ENCODE results near the gene MEDAG. TPM values are rescaled to one million over a fixed set of nuclear protein-coding genes. Genes with fewer than 3 reads are reported as not detected.

MEDAG gene
- polyA plus RNA-seq, 4 donors = 0.34 to 21.4 (median 1.6) TPM

GRCh38 chr13:30933354-30933670 is 27.2 kb downstream of the MEDAG start:
- Histone ChIP-seq H3K4me1 (ENCODE audit: control insufficient read depth in 3 of 3, insufficient read depth in 2 of 3, low read depth in 1 of 3, low read length in 2 of 3) (no peaks in the 10 kb centered on the region), H3K4me3 (ENCODE audit: low read depth in 1 of 3, low read length in 3 of 3) (no peak overlapping the region), H3K9me3 (ENCODE audit: control insufficient read depth in 2 of 2, insufficient read depth in 1 of 2, low read depth in 1 of 2, low read length in 1 of 2) (no peaks in the 10 kb centered on the region), H3K27ac (ENCODE audit: low read depth in 1 of 3, low read length in 2 of 3) (no peak overlapping the region), H3K36me3 (ENCODE audit: control insufficient read depth in 3 of 3, insufficient read depth in 2 of 3, low read depth in 1 of 3, low read length in 3 of 3) (no peaks in the 10 kb centered on the region), H3K27me3 (ENCODE audit: control insufficient read depth in 3 of 3, insufficient read depth in 3 of 3, low read length in 3 of 3) (peaks cover 0 to 23% (median 8%) of the 10 kb centered on the region in 3 donors)
- 78 to 87% (median 79%) methylated on average over 3 of the region's 3 CpGs for WGBS, 3 donors
- FAIRE-seq = no peak
- no peak for DNase-seq

GRCh38 chr13:30934381-30934780 is 28.3 kb downstream of the MEDAG start:
- Histone ChIP-seq H3K4me1 (ENCODE audit: control insufficient read depth in 3 of 3, insufficient read depth in 2 of 3, low read depth in 1 of 3, low read length in 2 of 3) (no peaks in the 10 kb centered on the region), H3K27me3 (ENCODE audit: control insufficient read depth in 3 of 3, insufficient read depth in 3 of 3, low read length in 3 of 3) (peaks cover 0 to 20% (median 8%) of the 10 kb centered on the region in 3 donors), H3K9me3 (ENCODE audit: control insufficient read depth in 2 of 2, insufficient read depth in 1 of 2, low read depth in 1 of 2, low read length in 1 of 2) (no peaks in the 10 kb centered on the region), H3K36me3 (ENCODE audit: control insufficient read depth in 3 of 3, insufficient read depth in 2 of 3, low read depth in 1 of 3, low read length in 3 of 3) (no peaks in the 10 kb centered on the region), H3K4me3 (ENCODE audit: low read depth in 1 of 3, low read length in 3 of 3) (no peak overlapping the region), H3K27ac (ENCODE audit: low read depth in 1 of 3, low read length in 2 of 3) (no peak overlapping the region)
- no peak for FAIRE-seq
- 59 to 67% (median 66%) methylated on average over 6 of the region's 6 CpGs for WGBS, 3 donors
- no peak for DNase-seq

GRCh38 chr13:30934803-30935202 is 28.7 kb downstream of the MEDAG start:
- Histone ChIP-seq H3K27ac (ENCODE audit: low read depth in 1 of 3, low read length in 2 of 3) (no peak overlapping the region), H3K9me3 (ENCODE audit: control insufficient read depth in 2 of 2, insufficient read depth in 1 of 2, low read depth in 1 of 2, low read length in 1 of 2) (no peaks in the 10 kb centered on the region), H3K4me1 (ENCODE audit: control insufficient read depth in 3 of 3, insufficient read depth in 2 of 3, low read depth in 1 of 3, low read length in 2 of 3) (no peaks in the 10 kb centered on the region), H3K27me3 (ENCODE audit: control insufficient read depth in 3 of 3, insufficient read depth in 3 of 3, low read length in 3 of 3) (peaks cover 0 to 19% (median 8%) of the 10 kb centered on the region in 3 donors), H3K4me3 (ENCODE audit: low read depth in 1 of 3, low read length in 3 of 3) (no peak overlapping the region), H3K36me3 (ENCODE audit: control insufficient read depth in 3 of 3, insufficient read depth in 2 of 3, low read depth in 1 of 3, low read length in 3 of 3) (no peaks in the 10 kb centered on the region)
- DNase-seq (no peak), FAIRE-seq (no peak)
- WGBS, 3 donors = 74 to 88% (median 80%) methylated on average over 3 of the region's 3 CpGs

GRCh38 chr13:30936971-30937370 is 30.9 kb downstream of the MEDAG start:
- H3K9me3 ChIP-seq (ENCODE audit: control insufficient read depth in 2 of 2, insufficient read depth in 1 of 2, low read depth in 1 of 2, low read length in 1 of 2) = no peaks in the 10 kb centered on the region
- no peaks in the 10 kb centered on the region for H3K36me3 ChIP-seq (ENCODE audit: control insufficient read depth in 3 of 3, insufficient read depth in 2 of 3, low read depth in 1 of 3, low read length in 3 of 3)
- peaks cover 0 to 17% (median 4%) of the 10 kb centered on the region in 3 donors for H3K27me3 ChIP-seq (ENCODE audit: control insufficient read depth in 3 of 3, insufficient read depth in 3 of 3, low read length in 3 of 3)
- no peaks in the 10 kb centered on the region for H3K4me1 ChIP-seq (ENCODE audit: control insufficient read depth in 3 of 3, insufficient read depth in 2 of 3, low read depth in 1 of 3, low read length in 2 of 3)
- H3K27ac ChIP-seq (ENCODE audit: low read depth in 1 of 3, low read length in 2 of 3) = no peak overlapping the region
- DNase-seq (peak in 1 of 2 donors; percentile 7), FAIRE-seq (no peak)
- 30 to 63% (median 51%) methylated on average over 4 of the region's 4 CpGs for WGBS, 3 donors
- no peak overlapping the region for H3K4me3 ChIP-seq (ENCODE audit: low read depth in 1 of 3, low read length in 3 of 3)

GRCh38 chr13:30943881-30944280 is 37.8 kb downstream of the MEDAG start:
- DNase-seq (no peak), FAIRE-seq (no peak)

GRCh38 chr13:30957258-30957943 is 51.3 kb downstream of the MEDAG start:
- 44 to 68% (median 47%) methylated on average over 5 of the region's 5 CpGs for WGBS, 3 donors
- H3K36me3 ChIP-seq (ENCODE audit: control insufficient read depth in 3 of 3, insufficient read depth in 2 of 3, low read depth in 1 of 3, low read length in 3 of 3) = no peaks in the 10 kb centered on the region
- H3K27ac ChIP-seq (ENCODE audit: low read depth in 1 of 3, low read length in 2 of 3) = no peak overlapping the region
- H3K9me3 ChIP-seq (ENCODE audit: control insufficient read depth in 2 of 2, insufficient read depth in 1 of 2, low read depth in 1 of 2, low read length in 1 of 2) = no peaks in the 10 kb centered on the region
- H3K4me3 ChIP-seq (ENCODE audit: low read depth in 1 of 3, low read length in 3 of 3) = no peak overlapping the region
- H3K4me1 ChIP-seq (ENCODE audit: control insufficient read depth in 3 of 3, insufficient read depth in 2 of 3, low read depth in 1 of 3, low read length in 2 of 3) = no peaks in the 10 kb centered on the region
- DNase-seq (no peak), FAIRE-seq (no peak)
- peaks cover 2 to 8% (median 3%) of the 10 kb centered on the region in 3 donors for H3K27me3 ChIP-seq (ENCODE audit: control insufficient read depth in 3 of 3, insufficient read depth in 3 of 3, low read length in 3 of 3)

More at GRCh38 chr13:30943881-30944280, 37.8 kb downstream of the MEDAG start:
- Histone ChIP-seq H3K27me3 (ENCODE audit: control insufficient read depth in 3 of 3, insufficient read depth in 3 of 3, low read length in 3 of 3) (no peaks in the 10 kb centered on the region), H3K9me3 (ENCODE audit: control insufficient read depth in 2 of 2, insufficient read depth in 1 of 2, low read depth in 1 of 2, low read length in 1 of 2) (no peaks in the 10 kb centered on the region), H3K4me1 (ENCODE audit: control insufficient read depth in 3 of 3, insufficient read depth in 2 of 3, low read depth in 1 of 3, low read length in 2 of 3) (no peaks in the 10 kb centered on the region), H3K27ac (ENCODE audit: low read depth in 1 of 3, low read length in 2 of 3) (no peak overlapping the region), H3K36me3 (ENCODE audit: control insufficient read depth in 3 of 3, insufficient read depth in 2 of 3, low read depth in 1 of 3, low read length in 3 of 3) (no peaks in the 10 kb centered on the region), H3K4me3 (ENCODE audit: low read depth in 1 of 3, low read length in 3 of 3) (no peak overlapping the region)
- whole genome bisulfite sequencing, 3 donors = 76 to 87% (median 85%) methylated on average over 3 of the region's 3 CpGs

GRCh38 chr13:30959678-30960077 is 53.6 kb downstream of the MEDAG start:
- no peak overlapping the region for H3K4me3 ChIP-seq (ENCODE audit: low read depth in 1 of 3, low read length in 3 of 3)
- no peaks in the 10 kb centered on the region for H3K4me1 ChIP-seq (ENCODE audit: control insufficient read depth in 3 of 3, insufficient read depth in 2 of 3, low read depth in 1 of 3, low read length in 2 of 3)
- H3K36me3 ChIP-seq (ENCODE audit: control insufficient read depth in 3 of 3, insufficient read depth in 2 of 3, low read depth in 1 of 3, low read length in 3 of 3) = no peaks in the 10 kb centered on the region
- 60 to 80% (median 69%) methylated on average over 1 of the region's 1 CpG for WGBS, 3 donors
- peaks cover 2 to 11% (median 3%) of the 10 kb centered on the region in 3 donors for H3K27me3 ChIP-seq (ENCODE audit: control insufficient read depth in 3 of 3, insufficient read depth in 3 of 3, low read length in 3 of 3)
- H3K27ac ChIP-seq (ENCODE audit: low read depth in 1 of 3, low read length in 2 of 3) = no peak overlapping the region
- FAIRE-seq = no peak
- H3K9me3 ChIP-seq (ENCODE audit: control insufficient read depth in 2 of 2, insufficient read depth in 1 of 2, low read depth in 1 of 2, low read length in 1 of 2) = no peaks in the 10 kb centered on the region
- no peak for DNase-seq

GRCh38 chr13:30963791-30964190 is 57.7 kb downstream of the MEDAG start:
- peak in 1 of 2 donors; percentile 10 for DNase-seq

GRCh38 chr13:30965380-30965779 is 59.3 kb downstream of the MEDAG start:
- Histone ChIP-seq H3K27ac (ENCODE audit: low read depth in 1 of 3, low read length in 2 of 3) (no peak overlapping the region), H3K9me3 (ENCODE audit: control insufficient read depth in 2 of 2, insufficient read depth in 1 of 2, low read depth in 1 of 2, low read length in 1 of 2) (no peaks in the 10 kb centered on the region), H3K4me3 (ENCODE audit: low read depth in 1 of 3, low read length in 3 of 3) (no peak overlapping the region), H3K36me3 (ENCODE audit: control insufficient read depth in 3 of 3, insufficient read depth in 2 of 3, low read depth in 1 of 3, low read length in 3 of 3) (no peaks in the 10 kb centered on the region), H3K27me3 (ENCODE audit: control insufficient read depth in 3 of 3, insufficient read depth in 3 of 3, low read length in 3 of 3) (peaks cover 0 to 6% (median 2%) of the 10 kb centered on the region in 3 donors), H3K4me1 (ENCODE audit: control insufficient read depth in 3 of 3, insufficient read depth in 2 of 3, low read depth in 1 of 3, low read length in 2 of 3) (no peaks in the 10 kb centered on the region)
- DNase-seq (no peak), FAIRE-seq (no peak)
- WGBS, 3 donors = 80 to 85% (median 82%) methylated on average over 1 of the region's 1 CpG

More at GRCh38 chr13:30963791-30964190, 57.7 kb downstream of the MEDAG start:
- Histone ChIP-seq H3K9me3 (ENCODE audit: control insufficient read depth in 2 of 2, insufficient read depth in 1 of 2, low read depth in 1 of 2, low read length in 1 of 2) (no peaks in the 10 kb centered on the region), H3K4me1 (ENCODE audit: control insufficient read depth in 3 of 3, insufficient read depth in 2 of 3, low read depth in 1 of 3, low read length in 2 of 3) (no peaks in the 10 kb centered on the region), H3K27ac (ENCODE audit: low read depth in 1 of 3, low read length in 2 of 3) (no peak overlapping the region), H3K36me3 (ENCODE audit: control insufficient read depth in 3 of 3, insufficient read depth in 2 of 3, low read depth in 1 of 3, low read length in 3 of 3) (no peaks in the 10 kb centered on the region), H3K4me3 (ENCODE audit: low read depth in 1 of 3, low read length in 3 of 3) (no peak overlapping the region), H3K27me3 (ENCODE audit: control insufficient read depth in 3 of 3, insufficient read depth in 3 of 3, low read length in 3 of 3) (peaks cover 0 to 6% (median 2%) of the 10 kb centered on the region in 3 donors)
- no peak for FAIRE-seq
- 18 to 34% (median 28%) methylated on average over 5 of the region's 5 CpGs for WGBS, 3 donors

Measured in small intestine (tissue), 7 donors.